ENCODE data around the gene FCHO1.
A peak's percentile ranks its signal among the peaks of the same experiment; 100 is the strongest.

Gene FCHO1

GRCh38 chr19:17836530-17836929, 85.3 kb downstream of the FCHO1 start:
- peaks cover 7% of the 10 kb centered on the region for H3K4me1 Mint-ChIP-seq
- no peak for ATAC-seq
- no peaks in the 10 kb centered on the region for H3K27me3 Mint-ChIP-seq
- H3K9me3 Mint-ChIP-seq, result no peaks in the 10 kb centered on the region
- peaks cover 80% of the 10 kb centered on the region for H3K36me3 Mint-ChIP-seq
- no peak overlapping the region for H3K4me3 Mint-ChIP-seq
- H3K27ac Mint-ChIP-seq, result no peak overlapping the region

GRCh38 chr19:17837972-17838371, 86.7 kb downstream of the FCHO1 start:
- no peaks in the 10 kb centered on the region for H3K9me3 Mint-ChIP-seq

More at GRCh38 chr19:17837972-17838371, 86.7 kb downstream of the FCHO1 start:
- no peaks in the 10 kb centered on the region for H3K27me3 Mint-ChIP-seq
- ATAC-seq, result no peak
- no peak overlapping the region for H3K4me3 Mint-ChIP-seq
- H3K4me1 Mint-ChIP-seq, result peaks cover 7% of the 10 kb centered on the region
- peak overlapping the region; percentile 67 for H3K27ac Mint-ChIP-seq
- peaks cover 80% of the 10 kb centered on the region for H3K36me3 Mint-ChIP-seq
